ENCODE results near the gene LORICRIN.

DNA sequence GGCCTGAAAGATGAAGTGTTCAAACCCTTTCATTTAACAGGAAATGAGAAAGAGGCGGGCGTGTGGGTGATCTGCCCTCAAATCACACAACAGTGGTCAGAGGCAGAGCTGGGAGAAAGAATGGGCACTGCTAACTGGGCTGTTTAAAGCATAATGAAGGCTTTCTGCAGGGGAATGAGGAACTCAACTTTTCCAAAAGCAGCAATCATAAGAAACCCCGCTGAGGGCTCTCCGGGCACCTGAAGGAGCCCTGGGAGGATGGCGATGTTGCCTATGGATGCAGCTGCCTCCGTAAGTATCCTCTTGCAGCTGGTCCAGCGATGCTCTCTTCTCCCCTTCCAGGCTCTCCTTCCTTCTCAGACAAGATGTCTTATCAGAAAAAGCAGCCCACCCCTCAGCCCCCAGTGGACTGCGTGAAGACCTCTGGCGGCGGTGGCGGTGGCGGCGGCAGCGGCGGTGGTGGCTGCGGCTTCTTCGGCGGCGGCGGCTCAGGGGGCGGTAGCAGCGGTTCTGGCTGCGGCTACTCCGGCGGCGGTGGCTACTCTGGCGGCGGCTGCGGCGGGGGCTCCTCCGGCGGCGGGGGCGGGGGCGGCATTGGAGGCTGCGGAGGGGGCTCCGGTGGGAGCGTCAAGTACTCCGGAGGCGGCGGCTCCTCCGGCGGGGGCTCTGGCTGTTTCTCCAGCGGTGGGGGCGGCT lies 1.2 kb downstream of the LORICRIN start:
- no peak for TF ChIP-seq SP1 (IDR thresholded peaks at IDR 0.05)
- TF ChIP-seq FOXK2 (IDR thresholded peaks at IDR 0.05): no peak
- no peak for TF ChIP-seq FOXM1 (IDR thresholded peaks at IDR 0.05; ENCODE audit: borderline replicate concordance)
- no peak for TF ChIP-seq LEF1 (IDR thresholded peaks at IDR 0.05; ENCODE audit: borderline replicate concordance)
- TF ChIP-seq NFRKB (IDR thresholded peaks at IDR 0.05): no peak
- TF ChIP-seq SUZ12 (IDR thresholded peaks at IDR 0.05): no peak
